Pancreas (tissue), 10 donors: ENCODE results near the gene MRPL36. TPM values are rescaled to one million over a fixed set of nuclear protein-coding genes. Genes with fewer than 3 reads are reported as not detected.

Source experiments
- ATAC-seq, 4 donors: fragments of 200-7000 bp; cut with Tn5 transposase; one replicate each; pipeline versions ENCODE4 v1.8.0 to v1.9.1; 2020; ENCODE audit warnings: mild to moderate bottlenecking in 4 of 4, moderate library complexity in 4 of 4
- DNase-seq, 6 donors: peaks; one replicate each; pipeline ENCODE4 v3.0.0-alpha.2; 2020
- FAIRE-seq: peaks from 2 replicates; lab custom pipeline; 2012; peaks lifted over from hg19 to GRCh38; lab: Jason Lieb, UNC
- H3K27ac ChIP-seq, 4 donors: fragments of 200-600 bp; sonication (generic); 1 replicate in 3 of 4; 2 replicates in 1 of 4; pipeline versions ENCODE4 v1.5.0 to v1.8.0; 2020
- H3K27me3 ChIP-seq, 4 donors: fragments of 200-600 bp; one replicate each; pipeline ENCODE4 v1.8.0; 2021
- H3K36me3 ChIP-seq, 3 donors: fragments of 200-600 bp; sonication (generic) in 1 of 3; one replicate each; pipeline versions ENCODE4 v1.5.0 to v1.8.0; 2020 to 2021
- H3K4me1 ChIP-seq, 3 donors: fragments of 200-600 bp; one replicate each; pipeline ENCODE4 v1.8.0; 2021
- H3K4me3 ChIP-seq, 4 donors: fragments of 200-600 bp; sonication (generic) in 2 of 4; one replicate each; pipeline versions ENCODE4 v1.5.0 to v1.8.0; 2020 to 2021
- H3K9me3 ChIP-seq, 4 donors: fragments of 200-600 bp; one replicate each; pipeline ENCODE4 v1.8.0; 2021
- WGBS, 2 donors: extraction: QIAGEN DNeasy Blood & Tissue Kit; methylation state at CpG; one replicate each; pipeline ENCODE4 v1.1.7; 2013; 5-methylcytosine and 5-hydroxymethylcytosine counted together
- intact Hi-C, 3 donors: fragments of 100-400 bp; cut with DNase I; formaldehyde crosslinking; loops; one replicate each; pipeline versions ENCODE4 v1.11.1 to v1.14.2; 2022
- polyA plus RNA-seq, 2 donors: library from polyadenylated mRNA; stranded (reverse); fragments of 200-250 nt; gene quantifications; one replicate each; pipeline ENCODE4 v1.2.3, GENCODE V29; 2013
- total RNA-seq, 6 donors: library from RNA; stranded (reverse); fragmentation: NEBNext Ultra II Directional in 4 of 6; extraction: Animal tissue kit (Norgen Biotek cat#: 25700) in 4 of 6; gene quantifications; one replicate each; pipeline versions ENCODE4 v1.2.1 to v1.2.4, GENCODE V29; 2021 to 2023
- TF ChIP-seq, protein P1 (sequence below), 4 donors: fragments of 200-600 bp; sonication (generic) in 3 of 4; IDR thresholded peaks; one replicate each; pipeline versions ENCODE4 v1.5.0 to v1.8.0; 2021; ENCODE audit warnings: antibody characterized with exemption in 4 of 4
- donor health status: healthy with polysubstance abuse.
- donor health status: DM: no; HTN: no; CAD: no; lungs with moderate emphysema.
- donor health status: DM: no; HTN: no; CAD: no.
- donor health status: control.
- donor health status: control.
- donor health status: Bipolar disorder and iron deficiency.
- donor health status: DM: yes; HTN: yes; CAD: no.
- donor health status: DM: no; HTN: no; CAD: no.
- donor health status: DM: no; HTN: no; CAD: no.
- donor health status: DM: yes; HTN: yes; CAD: no.

The MRPL36 gene
- total and polyA plus RNA-seq, 8 donors, result 13.1 to 48.0 (median 16.1) TPM

DNA sequence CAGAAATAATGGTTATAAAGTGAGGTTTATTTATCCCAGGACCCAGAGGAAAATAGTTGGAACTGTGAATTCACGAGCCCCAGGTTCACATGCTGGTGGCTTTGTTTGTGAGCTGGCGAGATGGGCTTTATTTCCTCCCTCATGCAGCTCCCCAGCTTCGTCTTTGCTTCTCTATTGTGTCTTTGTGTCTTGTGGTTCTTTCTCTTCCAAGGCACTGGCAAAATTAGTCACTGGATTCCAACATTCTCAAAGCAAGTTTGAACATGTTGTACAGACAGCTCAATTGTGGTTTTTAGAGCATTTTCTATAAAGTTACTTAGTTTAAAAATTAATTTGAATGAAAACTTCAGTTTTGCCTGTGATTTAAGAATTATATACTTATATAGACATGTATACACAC, 8.8 kb upstream of the MRPL36 start:
- H3K9me3 ChIP-seq, result no peaks in the 10 kb centered on the region
- H3K36me3 ChIP-seq, result peaks cover 0 to 20% (median 0%) of the 10 kb centered on the region in 3 donors
- H3K27me3 ChIP-seq, result no peaks in the 10 kb centered on the region
- FAIRE-seq, result no peak
- TF ChIP-seq, protein P1, sequence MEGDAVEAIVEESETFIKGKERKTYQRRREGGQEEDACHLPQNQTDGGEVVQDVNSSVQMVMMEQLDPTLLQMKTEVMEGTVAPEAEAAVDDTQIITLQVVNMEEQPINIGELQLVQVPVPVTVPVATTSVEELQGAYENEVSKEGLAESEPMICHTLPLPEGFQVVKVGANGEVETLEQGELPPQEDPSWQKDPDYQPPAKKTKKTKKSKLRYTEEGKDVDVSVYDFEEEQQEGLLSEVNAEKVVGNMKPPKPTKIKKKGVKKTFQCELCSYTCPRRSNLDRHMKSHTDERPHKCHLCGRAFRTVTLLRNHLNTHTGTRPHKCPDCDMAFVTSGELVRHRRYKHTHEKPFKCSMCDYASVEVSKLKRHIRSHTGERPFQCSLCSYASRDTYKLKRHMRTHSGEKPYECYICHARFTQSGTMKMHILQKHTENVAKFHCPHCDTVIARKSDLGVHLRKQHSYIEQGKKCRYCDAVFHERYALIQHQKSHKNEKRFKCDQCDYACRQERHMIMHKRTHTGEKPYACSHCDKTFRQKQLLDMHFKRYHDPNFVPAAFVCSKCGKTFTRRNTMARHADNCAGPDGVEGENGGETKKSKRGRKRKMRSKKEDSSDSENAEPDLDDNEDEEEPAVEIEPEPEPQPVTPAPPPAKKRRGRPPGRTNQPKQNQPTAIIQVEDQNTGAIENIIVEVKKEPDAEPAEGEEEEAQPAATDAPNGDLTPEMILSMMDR (IDR thresholded peaks at IDR 0.05), result no peak
- no peak for ATAC-seq
- H3K4me1 ChIP-seq, result no peaks in the 10 kb centered on the region
- no peak for DNase-seq
- intact Hi-C loops, result no loop called here
- 60 to 88% methylated on average over 3 of the region's 3 CpGs for WGBS, 2 donors
- H3K4me3 ChIP-seq, result no peak overlapping the region
- H3K27ac ChIP-seq, result no peak overlapping the region

DNA sequence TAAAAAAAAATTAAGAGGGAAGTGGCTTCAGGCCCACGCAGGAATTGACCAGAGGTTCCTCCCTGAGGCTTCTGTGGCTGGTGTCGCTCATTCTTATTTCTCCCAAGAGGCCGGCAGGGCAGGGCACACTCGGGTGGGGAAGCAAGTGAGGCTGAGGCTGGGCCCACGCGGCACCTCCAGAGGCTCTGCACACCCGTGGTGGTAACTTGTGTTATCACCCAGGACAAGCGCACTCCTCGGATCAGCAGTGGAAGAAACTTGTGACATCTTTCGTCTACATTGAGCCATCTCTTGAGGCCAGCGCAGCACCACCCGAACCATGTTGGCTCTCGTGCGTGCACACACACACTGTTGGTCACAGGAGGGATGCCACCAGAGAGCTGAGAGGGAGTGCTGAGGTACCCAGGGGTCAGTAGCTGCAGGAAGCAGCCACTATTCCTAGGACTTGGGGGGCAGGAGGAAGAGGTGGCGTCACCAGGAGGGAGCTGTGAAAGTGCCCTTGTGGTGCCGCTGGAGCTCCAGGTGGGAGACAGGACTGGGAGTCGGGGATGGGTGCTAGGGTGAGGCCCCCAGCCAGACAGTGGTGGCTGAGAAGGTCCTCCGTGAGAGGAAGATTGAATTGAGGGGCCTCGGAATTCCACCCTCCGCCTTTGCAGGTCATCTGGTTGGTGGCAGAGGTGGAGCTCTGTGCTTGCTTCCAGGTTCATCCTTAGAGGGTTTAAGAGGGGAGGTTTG, 8.0 kb upstream of the MRPL36 start:
- no peaks in the 10 kb centered on the region for H3K9me3 ChIP-seq
- H3K27me3 ChIP-seq, result no peaks in the 10 kb centered on the region
- 91 to 94% methylated on average over 20 of the region's 20 CpGs for WGBS, 2 donors
- TF ChIP-seq, protein P1 (IDR thresholded peaks at IDR 0.05), result no peak
- intact Hi-C loops, result no loop called here
- H3K4me1 ChIP-seq, result no peaks in the 10 kb centered on the region
- no peak for DNase-seq
- no peak overlapping the region for H3K4me3 ChIP-seq
- H3K27ac ChIP-seq, result no peak overlapping the region
- H3K36me3 ChIP-seq, result peaks cover 0 to 19% (median 0%) of the 10 kb centered on the region in 3 donors
- no peak for FAIRE-seq
- no peak for ATAC-seq

DNA sequence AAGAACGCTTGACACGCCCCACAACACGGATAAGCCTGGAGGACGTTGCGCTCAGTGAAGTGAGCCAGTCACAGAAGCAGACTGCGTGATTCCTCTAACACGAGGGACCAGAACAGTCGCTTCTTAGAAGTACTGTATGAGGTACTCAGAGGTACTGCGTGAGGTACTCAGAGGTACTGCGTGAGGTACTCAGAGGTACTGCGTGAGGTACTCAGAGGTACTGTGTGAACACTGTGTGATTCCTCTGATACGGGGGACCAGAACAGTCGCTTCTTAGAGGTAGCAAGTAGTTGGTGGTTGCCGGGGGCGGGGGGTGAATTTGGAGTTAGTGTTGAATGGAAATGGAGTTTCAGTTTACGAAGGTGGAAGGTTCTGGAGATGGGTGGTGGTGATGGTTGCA, 7.3 kb upstream of the MRPL36 start:
- ATAC-seq, result no peak
- H3K9me3 ChIP-seq, result no peaks in the 10 kb centered on the region
- peaks cover 0 to 6% (median 3%) of the 10 kb centered on the region in 3 donors for H3K4me1 ChIP-seq
- H3K4me3 ChIP-seq, result no peak overlapping the region
- FAIRE-seq, result no peak
- 90 to 96% methylated on average over 16 of the region's 16 CpGs for WGBS, 2 donors
- no peak overlapping the region for H3K27ac ChIP-seq
- intact Hi-C loops, result no loop called here
- TF ChIP-seq, protein P1 (IDR thresholded peaks at IDR 0.05), result no peak
- DNase-seq, result no peak
- H3K36me3 ChIP-seq, result peaks cover 0 to 19% (median 0%) of the 10 kb centered on the region in 3 donors
- H3K27me3 ChIP-seq, result no peaks in the 10 kb centered on the region

DNA sequence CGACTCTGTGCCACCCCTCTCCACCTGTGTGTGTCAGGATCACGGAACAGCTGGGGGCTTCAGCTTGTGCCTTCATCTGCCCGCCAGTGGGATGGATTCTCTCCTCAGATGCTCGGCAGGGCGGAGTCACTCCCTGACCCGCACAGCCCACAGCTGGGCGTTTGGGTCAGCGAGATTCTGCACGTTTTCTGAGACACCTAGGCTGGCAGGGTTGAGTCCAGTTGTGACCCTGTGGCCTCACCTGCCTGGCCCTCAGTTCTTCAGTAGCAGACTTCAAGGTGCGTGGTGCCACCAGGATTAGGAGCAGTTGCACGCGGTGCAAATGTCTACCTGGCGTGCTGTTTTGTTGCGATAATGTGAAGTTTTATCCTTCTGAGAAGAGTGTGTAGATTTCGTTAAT, 6.6 kb upstream of the MRPL36 start:
- DNase-seq (no peak), FAIRE-seq (no peak), ATAC-seq (no peak)
- intact Hi-C loops, result no loop called here
- TF ChIP-seq, protein P1 (IDR thresholded peaks at IDR 0.05), result no peak
- no peaks in the 10 kb centered on the region for H3K27me3 ChIP-seq
- H3K27ac ChIP-seq, result no peak overlapping the region
- no peak overlapping the region for H3K4me3 ChIP-seq
- H3K4me1 ChIP-seq, result peaks cover 0 to 8% (median 3%) of the 10 kb centered on the region in 3 donors
- 84 to 96% methylated on average over 15 of the region's 15 CpGs for WGBS, 2 donors
- H3K36me3 ChIP-seq, result peaks cover 0 to 19% (median 0%) of the 10 kb centered on the region in 3 donors
- H3K9me3 ChIP-seq, result no peaks in the 10 kb centered on the region

DNA sequence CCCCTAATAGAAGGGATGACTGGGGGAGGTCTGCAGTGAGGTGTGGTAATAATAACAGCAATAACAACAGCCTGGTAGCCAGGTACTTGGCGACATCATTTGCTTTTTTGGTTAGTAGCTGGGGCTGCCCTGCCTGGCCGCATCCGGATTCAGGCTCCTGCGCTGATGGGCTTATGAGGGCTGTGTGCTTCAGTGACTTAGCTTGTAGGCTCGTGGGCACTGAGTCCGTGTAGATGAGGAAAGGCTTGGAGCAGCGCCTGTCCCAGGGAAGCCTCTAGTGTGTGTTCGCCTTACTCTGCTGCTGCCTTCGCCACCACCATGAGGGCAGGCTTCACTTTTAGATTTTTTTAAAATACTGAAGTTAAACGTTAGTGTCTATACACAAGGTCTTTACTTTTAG, 6.1 kb upstream of the MRPL36 start:
- FAIRE-seq (no peak), DNase-seq (no peak), ATAC-seq (no peak)
- Histone ChIP-seq H3K36me3 (peaks cover 0 to 19% (median 0%) of the 10 kb centered on the region in 3 donors), H3K4me1 (peaks cover 0 to 8% (median 3%) of the 10 kb centered on the region in 3 donors), H3K27ac (no peak overlapping the region), H3K9me3 (no peaks in the 10 kb centered on the region), H3K27me3 (no peaks in the 10 kb centered on the region), H3K4me3 (no peak overlapping the region)
- intact Hi-C loops, result no loop called here
- TF ChIP-seq, protein P1 (IDR thresholded peaks at IDR 0.05), result no peak
- WGBS, 2 donors, result 93% methylated on average over 10 of the region's 10 CpGs
